Measurements from ENCODE around the gene SMG5.

GRCh38 chr1:156228501-156228900 lies 54.1 kb downstream of the SMG5 start:
- TF ChIP-seq, protein P1, sequence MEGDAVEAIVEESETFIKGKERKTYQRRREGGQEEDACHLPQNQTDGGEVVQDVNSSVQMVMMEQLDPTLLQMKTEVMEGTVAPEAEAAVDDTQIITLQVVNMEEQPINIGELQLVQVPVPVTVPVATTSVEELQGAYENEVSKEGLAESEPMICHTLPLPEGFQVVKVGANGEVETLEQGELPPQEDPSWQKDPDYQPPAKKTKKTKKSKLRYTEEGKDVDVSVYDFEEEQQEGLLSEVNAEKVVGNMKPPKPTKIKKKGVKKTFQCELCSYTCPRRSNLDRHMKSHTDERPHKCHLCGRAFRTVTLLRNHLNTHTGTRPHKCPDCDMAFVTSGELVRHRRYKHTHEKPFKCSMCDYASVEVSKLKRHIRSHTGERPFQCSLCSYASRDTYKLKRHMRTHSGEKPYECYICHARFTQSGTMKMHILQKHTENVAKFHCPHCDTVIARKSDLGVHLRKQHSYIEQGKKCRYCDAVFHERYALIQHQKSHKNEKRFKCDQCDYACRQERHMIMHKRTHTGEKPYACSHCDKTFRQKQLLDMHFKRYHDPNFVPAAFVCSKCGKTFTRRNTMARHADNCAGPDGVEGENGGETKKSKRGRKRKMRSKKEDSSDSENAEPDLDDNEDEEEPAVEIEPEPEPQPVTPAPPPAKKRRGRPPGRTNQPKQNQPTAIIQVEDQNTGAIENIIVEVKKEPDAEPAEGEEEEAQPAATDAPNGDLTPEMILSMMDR (conservative IDR thresholded peaks at IDR 0.05; ENCODE audit: low read depth, low read length) = no peak
- TF ChIP-seq EZH2phosphoT487 (IDR thresholded peaks at IDR 0.05; ENCODE audit: borderline replicate concordance, low read length) (no peak), EZH2 (IDR thresholded peaks at IDR 0.05; ENCODE audit: low read length, unreplicated experiment) (no peak)
